OCI-M2 (cell line): ENCODE results near the gene PDE11A.
"Not testable (repeated sequence)": the region's sequence is repeated elsewhere in the genome, so short reads cannot be mapped to it uniquely, and the experiment has no call there.

Source experiments
- DNase-seq: peaks from one replicate; lab custom pipeline; 2025; ENCODE audit not compliant: unreplicated experiment; lab: John Stamatoyannopoulos, UW

Gene PDE11A

DNA sequence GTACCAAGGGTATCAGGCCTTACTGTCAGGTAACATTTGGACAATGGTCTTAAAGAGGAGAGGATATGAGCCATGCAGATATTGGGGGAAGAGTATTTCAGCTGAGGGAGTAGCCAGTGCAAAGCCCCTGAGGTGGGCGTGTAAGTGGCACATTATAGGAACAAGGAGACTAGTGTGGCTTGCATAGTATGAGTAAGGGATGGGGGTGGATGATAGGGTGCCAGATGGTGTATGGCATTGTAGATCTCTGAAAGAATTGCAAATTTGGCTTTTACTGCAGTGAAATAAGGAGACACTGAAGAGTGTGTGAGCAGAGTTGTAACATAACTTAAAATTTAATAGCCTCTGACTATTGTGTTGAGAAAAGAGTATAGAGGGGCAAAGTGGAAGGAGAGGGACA is 244.0 kb downstream of the PDE11A start:
- no peak for DNase-seq

DNA sequence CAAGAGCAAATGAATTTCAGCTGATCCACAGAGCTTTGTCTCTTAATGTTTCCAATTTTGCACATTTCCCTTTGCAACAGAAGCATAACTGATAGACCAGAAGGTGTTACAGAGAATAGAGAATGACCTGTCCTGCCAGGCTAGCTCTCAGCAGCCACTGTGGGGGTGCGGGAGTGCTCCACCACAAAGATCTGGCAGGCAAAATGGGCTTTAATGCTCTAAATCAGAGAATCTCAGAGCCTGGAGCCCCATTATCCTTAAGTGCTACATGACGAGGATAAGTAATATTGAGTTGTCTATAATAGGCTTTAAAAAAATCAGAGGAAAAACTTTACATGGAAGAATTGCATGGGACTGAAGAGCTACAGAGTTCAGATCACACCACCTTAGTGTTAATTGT is 245.7 kb downstream of the PDE11A start:
- no peak for DNase-seq

DNA sequence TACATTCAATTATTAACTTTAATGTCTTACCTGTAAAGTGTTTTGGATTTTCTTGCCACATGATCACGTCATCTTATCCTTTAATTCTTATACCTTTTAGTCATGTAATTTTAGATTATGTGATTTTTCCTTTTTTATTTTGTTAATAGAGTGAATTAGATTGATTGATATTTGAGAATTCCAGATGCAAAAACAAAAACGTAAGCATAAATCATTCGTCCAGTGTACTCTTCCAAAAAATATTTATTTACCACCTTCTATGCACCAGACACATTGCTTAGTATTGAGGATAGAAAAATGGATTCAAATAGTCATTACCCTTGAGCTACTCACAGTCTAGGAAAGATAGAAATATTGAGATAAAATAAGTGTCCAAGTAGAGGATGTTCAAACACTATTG is 249.6 kb downstream of the PDE11A start:
- DNase-seq = no peak

DNA sequence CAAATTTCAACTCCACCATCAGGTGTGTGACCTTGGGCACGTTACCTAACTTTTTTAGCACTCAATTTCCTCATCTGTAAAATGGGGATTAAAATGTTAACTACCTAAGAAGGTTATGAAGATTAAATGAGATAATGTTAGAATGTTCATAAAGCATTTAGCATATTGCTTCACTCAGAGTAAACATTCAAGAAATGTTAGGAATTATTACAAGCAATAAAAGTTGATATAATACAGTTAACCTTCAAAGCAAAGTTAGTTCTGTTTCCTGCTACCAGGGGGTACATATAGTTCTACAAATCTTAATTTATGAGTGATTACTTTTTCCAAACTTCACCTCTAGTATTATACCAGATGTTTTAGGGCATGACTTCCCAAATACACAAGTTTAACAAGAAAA is 254.2 kb downstream of the PDE11A start:
- no peak for DNase-seq

DNA sequence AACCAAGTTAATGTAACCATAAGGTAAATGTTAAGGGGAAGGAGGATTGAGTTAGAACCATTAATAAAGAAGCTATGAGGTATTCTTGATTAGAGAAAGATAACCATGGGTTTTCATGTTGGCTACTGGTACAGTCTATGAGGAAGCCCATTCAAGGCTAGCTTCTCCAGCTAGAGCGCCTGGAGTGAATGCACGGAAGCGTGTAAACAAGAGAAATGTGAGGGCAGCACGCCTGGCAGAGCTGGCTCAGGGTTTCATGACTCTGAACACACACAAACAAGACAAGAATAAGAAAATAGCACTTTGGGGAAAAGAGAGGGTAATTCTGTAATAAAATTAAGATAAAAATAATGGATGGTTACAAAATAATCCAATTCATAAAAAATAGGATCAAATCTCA is 255.3 kb downstream of the PDE11A start:
- DNase-seq = no peak

DNA sequence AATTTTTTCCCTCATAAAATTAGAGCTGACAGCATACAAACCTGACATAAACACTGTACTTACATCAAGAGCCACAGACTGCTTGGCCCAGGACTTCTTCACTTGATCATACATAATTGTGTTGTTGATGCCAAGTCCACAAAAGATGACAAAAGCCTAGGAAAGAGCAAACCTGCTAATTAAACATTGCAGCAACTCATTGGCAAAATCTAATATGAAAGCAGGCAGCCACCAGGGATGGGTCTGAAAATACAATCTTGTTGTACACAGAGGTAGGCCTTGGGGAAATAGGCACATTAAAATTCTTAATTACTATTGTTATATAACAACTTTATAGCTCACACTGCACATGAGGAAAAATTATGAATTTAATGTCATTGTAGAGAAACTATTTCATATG is 255.8 kb downstream of the PDE11A start:
- no peak for DNase-seq

DNA sequence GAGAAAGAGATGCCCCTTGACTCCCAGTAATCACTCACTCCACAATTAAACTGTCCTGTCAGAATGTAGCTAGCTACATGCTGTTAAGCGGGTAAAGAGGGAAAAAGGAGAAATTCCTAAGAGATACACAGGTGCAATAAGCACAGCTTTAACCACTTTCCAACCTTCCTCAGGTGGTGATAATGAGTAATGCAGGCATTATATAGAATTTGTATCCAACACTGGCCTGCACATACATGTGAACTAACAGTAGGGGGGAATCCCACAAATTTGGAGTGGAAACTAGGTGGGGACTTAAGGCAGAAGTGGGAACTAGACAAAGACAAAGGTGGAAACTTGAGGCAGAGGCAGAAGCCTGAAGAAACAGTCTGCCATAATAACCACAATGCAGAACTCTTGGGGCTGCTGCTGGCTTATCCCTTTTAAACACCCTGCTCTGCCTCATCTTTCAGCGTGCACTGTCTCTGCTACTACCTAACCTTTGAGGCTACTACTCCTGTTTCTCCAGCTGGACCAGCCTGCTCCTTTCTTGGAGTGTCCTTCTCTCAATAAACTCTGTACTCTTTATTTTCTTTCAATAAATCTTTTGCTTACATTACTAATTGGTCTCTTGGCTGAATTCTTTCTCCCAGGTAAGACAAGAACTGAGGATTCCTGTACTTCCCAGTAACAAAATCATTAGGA is 259.7 kb downstream of the PDE11A start:
- DNase-seq = no peak

DNA sequence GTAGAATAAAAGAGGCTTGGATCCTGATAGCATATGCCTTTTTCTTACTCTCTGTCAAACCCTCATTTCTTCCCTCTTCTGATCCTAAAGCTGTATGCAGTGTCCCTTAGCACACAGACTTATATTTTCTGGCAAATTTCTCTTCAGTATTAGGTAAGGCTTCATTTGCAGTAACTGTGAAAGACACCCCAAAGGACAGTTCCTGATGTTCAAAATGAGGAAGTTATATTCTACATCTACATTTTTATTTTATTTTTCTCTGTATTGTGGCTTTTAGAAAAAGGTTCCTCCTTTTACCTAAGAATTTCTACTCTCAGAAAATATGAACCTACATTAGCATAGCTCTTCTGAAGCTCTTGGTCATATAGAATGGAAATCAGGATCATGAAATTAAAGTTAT is 261.7 kb downstream of the PDE11A start:
- DNase-seq = no peak

DNA sequence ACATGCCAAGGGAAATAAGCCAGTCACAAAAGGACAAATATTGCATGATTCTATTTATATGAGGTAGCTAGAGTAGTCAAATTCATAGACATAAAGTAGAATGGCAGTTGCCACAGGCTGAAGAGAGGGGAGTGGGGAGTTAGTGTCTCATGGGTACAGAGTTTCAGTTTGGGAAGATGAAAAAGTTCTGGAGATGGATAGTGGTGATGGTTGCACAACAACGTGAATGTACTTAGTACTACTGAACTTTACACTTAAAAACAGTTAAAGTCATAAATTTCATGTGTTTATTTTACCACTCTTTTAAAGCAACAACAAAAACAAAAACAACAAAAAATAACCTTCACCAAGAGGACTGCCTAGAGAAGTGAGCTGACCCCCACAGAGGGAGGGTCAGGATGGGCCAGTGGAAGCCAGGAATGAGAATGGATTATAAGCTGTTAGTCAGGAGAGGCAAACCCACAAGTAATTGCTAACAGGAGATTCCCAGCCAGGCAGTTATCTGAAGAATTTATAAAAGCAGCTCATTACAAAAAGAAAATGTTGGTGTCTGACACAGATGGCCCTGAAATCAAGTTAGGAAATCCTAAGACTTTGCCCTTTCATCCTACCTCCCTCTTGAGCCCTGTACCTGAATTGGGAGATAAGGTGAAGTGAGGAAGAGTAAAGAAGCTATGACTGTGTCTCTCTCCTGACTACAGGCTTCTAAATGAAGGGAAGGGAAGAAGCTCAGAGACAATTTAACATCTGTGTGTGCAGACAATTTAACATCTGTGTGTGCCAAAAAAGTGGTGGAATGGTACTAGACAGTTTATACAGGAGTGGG is 263.4 kb downstream of the PDE11A start:
- DNase-seq = no peak

DNA sequence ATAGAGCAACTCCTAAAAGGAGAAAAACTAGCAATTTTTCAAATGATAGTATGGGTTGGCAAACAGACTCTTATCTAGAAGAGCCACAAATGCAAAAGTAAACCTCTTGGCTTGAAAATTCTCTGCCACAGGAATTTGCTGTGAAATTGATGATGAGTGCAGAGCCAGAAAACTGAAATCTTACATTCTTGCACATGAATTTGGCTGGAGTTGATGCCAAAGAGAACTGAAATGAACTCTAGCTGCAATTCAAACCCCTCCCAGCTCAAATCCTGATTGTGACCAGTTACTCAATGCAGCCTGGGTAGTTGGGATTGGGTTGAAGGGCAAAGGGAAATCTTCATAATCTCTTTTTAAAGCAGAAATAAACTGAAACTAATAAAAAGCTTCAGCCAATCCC is 266.6 kb downstream of the PDE11A start:
- no peak for DNase-seq

DNA sequence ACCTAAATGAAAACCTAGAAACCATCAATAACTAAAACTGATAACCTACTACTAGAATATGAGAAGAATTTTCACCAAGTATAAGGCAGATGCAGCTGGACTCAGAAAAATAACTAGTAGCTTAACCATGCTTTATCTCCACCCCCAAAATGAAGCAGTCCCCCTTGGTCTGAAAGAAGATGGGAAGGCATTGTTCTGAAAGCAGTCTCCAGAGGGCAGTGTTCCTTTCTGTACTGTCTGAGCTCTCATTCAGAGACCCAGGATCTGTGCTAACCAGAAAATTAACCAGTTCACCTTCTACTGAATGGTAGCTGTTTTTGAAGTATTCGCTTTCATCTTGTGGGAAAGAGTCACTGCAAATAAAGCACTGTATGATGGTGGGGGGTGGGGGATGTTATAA is 273.0 kb downstream of the PDE11A start:
- DNase-seq = no peak

DNA sequence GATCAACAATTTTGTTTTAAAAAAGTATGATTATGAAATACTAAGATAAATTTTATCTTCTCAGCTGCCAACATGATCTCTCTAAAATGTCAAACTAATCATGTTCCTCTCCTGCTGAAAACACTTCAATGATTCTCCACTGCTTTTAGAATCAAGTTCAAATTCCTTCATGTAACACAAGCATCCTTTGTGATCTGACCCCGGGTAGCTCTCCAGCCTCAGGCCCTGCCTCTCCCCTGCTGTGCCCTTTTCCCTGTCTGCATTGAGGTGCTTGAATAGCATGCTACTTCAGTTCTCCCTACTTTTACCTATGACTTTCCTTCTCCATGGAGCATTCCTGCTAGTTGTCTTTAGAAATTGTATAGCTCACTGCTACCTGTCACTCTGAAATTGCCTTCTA is 274.8 kb downstream of the PDE11A start:
- DNase-seq = no peak

DNA sequence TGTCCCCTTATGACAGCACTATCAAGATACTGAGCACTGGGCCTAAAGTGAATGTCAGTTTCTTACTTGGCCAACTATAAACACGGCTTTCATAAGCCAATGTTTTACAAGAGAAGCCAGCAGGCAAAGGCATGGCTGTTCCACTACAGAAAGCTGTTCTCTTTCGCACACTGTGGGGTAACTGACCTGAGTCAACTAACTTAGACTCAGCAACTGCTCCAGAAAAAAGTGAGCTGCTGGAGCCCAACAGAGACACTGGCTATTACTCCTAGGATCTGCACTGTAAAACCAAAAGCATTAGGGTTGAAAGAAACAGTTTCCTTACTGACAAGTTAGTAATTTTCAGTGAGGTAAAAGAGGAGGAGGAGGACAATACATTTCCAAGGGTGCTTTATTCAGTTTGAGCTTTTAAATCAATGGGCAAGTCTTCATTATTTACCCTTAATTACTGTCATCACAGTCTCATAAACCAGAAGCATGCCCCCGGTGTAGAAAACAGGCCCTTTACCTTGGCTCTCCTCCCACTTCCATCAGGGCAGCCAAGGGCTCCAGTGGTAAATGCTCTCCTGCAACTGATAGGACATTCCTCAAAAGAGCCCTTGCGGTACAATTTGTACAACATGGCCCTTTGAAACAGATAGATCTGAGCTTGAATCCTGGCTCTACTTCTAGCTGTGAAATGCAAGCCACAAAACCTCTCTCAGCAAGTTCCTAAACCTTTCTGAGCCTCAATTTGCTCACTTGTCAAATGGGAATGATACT is 275.7 kb downstream of the PDE11A start:
- DNase-seq = no peak

DNA sequence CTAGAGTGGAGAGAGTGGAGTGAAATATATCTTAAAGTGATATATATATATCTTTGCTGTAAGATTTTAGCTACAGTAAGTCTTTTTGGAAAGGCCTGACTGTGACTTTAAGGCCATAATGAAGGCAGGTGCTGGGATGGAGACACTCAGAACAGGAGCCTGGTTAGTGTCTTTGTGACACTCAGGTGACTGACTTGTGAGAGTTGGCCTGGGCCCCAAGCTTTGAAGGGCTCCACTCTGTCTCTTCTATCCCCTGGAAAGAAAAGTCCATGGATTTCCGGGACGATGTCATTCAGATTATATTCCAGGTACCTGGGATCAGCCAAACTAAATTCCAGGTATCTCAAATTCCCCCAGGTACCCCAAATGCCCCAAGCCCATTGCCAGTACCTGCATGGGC is 276.6 kb downstream of the PDE11A start:
- DNase-seq = no peak

DNA sequence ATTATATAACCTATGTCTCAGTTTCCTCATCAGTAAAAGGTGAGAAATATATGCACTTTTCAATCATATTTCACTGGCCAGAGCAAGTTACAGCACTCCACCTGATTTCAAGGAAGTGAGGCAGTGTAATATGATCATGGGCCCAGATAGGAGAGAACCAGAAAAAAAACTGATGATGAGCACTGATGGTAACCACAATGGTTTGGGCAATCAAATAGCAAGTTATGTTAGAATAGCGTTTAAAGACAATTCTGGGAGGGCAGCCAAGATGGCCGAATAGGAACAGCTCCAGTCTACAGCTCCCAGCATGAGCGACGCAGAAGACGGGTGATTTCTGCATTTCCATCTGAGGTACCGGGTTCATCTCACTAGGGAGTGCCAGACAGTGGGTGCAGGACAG is 287.4 kb downstream of the PDE11A start:
- DNase-seq = not testable (repeated sequence)

DNA sequence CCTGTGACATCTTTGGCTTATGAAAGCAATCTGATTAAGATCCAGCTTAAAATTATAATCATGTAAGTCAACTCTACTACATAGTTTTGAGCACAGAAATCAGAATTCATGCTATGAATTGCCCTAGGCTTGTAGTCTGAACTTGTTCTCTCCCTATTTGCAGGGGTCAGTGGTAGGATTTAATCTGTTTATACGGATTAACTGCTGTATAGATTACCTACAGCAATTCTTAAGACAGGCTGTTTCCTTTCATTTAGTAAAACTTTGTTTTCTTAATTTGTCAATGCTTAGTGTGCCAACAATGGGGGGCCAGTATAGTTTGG is 287.9 kb downstream of the PDE11A start:
- DNase-seq = no peak

DNA sequence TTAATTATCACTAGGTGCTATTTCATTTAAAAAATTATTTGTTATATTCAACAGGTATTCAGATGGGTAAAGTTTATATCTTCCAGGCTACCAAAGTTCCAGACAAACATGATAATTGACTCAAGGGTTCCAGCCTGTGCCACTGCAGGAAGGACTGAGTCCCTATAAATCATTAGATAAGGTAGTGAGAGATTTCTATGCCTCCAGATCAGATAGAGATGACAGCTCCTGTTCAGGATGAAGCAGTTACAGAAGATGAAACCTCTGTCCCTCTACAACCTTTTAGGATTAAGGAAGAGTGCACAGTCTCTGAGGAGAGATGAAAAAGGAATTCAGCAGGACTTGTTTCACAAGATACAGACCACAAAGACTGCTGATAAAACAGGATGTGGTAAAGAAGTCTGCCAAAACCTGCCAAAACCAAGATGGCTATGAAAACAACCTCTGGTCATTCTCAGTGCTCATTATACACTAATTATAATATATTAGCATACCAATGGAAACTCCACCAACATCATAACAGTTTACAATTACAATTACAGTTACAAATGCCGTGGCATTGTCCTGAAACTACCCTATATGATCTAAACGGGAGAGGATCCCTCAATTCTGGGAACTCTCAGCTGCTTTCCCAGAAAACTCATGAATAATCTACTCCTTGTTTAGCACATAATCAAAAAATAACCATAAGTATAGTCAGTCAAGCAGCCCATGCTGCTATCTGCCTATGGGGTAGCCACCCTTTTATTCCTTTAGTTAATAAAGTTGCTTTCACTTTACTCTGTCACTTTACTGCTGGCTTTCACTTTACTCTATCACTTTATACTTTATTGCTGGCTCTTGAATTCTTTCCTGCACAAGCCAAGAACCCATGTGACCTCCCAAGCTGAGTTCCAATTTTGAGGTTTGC is 288.5 kb downstream of the PDE11A start:
- DNase-seq = no peak

DNA sequence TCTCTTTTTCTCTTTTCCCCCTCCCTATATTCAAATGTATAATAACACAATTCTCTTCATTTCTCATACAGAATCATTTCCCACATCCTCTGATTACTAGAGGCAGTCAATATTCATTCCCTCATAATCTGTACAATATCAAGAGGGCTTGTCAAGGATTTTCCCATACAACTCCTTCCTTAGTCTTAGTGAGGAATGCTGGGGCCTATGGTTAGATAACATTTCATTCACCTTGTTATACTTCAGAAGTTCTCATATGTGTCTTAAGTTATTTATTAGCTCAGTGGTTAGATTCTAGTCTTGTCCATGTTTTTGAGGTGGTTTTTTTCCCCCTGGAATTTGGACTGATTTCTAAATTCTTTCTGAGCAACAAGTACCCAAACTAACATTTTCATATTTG is 289.5 kb downstream of the PDE11A start:
- DNase-seq = no peak

DNA sequence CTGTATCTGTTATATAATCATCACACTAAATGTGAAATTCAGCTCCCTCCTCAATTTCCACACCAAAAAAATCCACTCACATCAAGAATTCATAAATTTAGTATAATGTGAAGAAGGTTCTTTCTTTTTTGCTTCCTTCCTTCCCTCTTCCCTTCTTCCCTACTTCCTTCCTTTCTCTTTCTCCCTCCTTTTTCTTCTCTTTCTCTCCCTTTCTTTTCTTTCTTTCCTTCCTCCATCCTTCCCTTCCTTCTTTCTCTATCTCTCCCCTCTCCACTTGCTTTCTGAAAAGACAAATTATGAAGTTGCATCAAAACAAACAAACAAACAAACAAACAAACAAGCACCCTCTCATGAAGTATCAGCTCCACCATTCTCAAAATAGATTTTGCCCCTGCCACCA is 290.0 kb downstream of the PDE11A start:
- DNase-seq = no peak

DNA sequence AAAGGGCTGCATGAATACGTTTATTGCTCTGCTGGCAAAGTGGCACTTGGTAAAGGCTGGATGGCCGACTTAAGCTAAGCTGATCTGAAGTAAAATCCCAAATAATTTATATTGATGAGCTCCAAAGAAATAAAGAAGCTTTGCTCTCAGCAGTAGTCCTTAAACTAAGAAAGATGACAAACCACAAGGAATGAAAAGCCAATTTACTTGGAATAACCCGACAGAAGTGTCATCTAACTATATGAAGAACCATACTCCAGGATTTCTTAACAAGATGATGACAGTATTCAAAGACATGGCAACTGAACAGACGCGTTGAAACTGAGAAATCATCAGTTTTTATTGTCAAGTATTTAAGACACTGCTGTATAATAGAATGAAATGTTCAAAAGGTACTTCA is 294.1 kb downstream of the PDE11A start:
- DNase-seq = no peak

DNA sequence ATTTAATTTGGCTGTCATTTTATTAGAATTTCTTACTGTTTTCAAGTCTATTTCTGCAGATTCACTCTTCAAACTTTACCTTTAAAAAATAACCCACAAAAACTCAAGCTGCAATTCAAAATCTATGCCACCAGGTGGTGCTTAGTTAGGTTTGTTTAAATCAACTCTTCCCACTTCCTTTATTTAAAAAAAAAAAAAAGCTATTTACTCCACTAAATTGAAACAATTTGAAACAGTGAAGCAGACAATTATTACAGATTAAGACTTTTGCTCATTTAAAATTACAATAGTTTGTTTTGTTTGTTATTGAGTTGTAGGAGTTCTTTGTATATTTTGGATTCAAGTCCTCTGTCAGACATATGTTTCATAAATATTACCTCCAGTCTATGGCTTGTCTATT is 300.0 kb downstream of the PDE11A start:
- DNase-seq = no peak
